Nucleus accumbens (tissue), 56 donors: ENCODE measurements around the gene MMP21.

Source experiments
- DNase-seq, 56 donors: peaks; one replicate each; lab custom pipeline; 2025; lab: John Stamatoyannopoulos, UW

Gene MMP21

GRCh38 chr10:125792342-125793300 lies 17.0 kb upstream of the MMP21 start:
- DNase-seq = no peak

GRCh38 chr10:125788156-125789034 lies 12.8 kb upstream of the MMP21 start:
- DNase-seq = no peak

DNA sequence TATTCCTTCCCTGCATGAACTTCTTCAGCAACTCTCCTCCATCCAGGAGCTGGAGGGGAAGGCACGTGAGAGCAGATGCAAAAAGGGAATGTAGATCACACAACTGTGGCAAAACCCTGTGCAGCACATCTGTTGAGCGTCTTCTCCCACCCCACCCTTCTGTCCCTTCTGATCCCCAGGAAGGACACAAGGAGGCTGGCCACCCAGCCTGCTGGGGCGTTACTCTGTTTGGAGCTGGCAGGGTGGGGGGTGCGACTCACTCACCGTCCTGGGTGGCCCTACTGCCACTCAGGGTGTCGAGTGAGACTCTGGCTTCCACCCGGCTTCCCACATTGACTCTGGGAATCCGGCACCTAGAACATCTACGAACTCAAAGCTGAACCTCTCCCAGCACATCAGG lies 10.2 kb upstream of the MMP21 start:
- no peak for DNase-seq

- no peak for DNase-seq
Observed at GRCh38 chr10:125783957-125784356, 8.3 kb upstream of the MMP21 start.

- DNase-seq = no peak
Observed at GRCh38 chr10:125783408-125783807, 7.8 kb upstream of the MMP21 start.

GRCh38 chr10:125782616-125783015 lies 7.0 kb upstream of the MMP21 start:
- no peak for DNase-seq

- no peak for DNase-seq
Observed at GRCh38 chr10:125782054-125782453, 6.4 kb upstream of the MMP21 start.

GRCh38 chr10:125781374-125781773 lies 5.8 kb upstream of the MMP21 start:
- DNase-seq = no peak

DNA sequence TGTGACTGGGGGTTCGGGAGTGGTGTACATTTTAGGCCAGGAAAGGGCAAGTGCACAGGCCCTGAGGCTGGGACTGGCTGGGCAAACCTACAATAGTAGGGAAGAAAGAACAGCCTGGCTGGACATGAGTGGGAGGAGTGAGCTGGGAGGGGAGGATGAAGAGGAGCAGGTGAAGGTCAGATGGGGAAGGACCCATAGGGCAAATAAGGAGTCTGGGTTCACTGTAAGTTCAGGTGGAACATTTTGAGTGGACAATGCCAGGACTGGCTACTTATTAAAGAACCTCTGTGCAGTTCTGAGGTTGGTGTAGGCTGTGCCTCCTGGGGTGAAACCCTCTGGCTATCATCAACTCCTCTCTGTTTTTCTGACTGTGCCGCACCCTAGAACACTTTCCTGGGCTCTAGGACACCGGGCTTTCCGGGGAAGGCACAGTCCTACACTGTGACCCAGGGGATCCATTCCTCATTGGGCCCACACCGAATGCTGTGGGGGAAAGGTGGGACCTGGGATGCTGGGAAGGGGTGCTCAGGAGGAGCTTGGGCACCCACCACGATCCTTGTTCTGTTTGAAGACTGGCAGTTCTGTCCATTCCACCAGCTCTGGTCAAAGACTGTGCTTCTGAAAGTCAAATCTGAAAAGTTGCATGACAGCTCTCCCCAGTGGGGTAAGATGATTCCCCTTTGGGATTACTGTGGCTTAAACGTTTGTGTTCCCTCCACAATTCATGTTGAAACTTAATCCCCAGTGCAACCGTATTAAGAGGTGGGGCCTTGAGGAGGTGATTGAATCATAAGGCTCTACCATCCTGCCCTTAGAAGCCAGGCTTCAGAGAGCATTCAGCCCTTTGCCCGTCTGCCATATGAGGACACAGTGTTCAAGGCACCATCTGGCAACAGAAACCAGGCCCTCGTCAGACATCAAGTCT lies 4.0 kb upstream of the MMP21 start:
- DNase-seq = no peak

DNA sequence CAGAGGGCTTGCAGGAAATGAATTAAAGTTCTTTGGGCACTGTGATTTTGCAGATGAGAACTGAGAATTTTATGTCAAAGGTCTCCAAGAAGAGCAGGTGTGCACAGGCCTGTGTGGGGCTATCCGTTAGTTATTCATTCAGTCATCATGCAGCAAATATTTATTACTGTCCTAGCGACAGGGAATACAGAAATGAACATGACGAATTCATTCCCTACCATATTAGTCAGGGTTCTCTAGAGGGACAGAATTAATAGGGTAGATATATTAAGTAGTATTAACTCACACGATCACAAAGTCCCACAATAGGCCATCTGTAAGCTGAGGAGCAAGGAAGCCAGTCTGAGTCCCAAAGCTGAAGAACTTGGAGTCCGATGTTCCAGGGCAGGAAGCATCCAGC lies 2.9 kb upstream of the MMP21 start:
- no peak for DNase-seq

- DNase-seq = no peak
Observed at GRCh38 chr10:125777806-125778205, 2.2 kb upstream of the MMP21 start.

- no peak for DNase-seq
Observed at GRCh38 chr10:125774581-125775191, 935 bp downstream of the MMP21 start.

DNA sequence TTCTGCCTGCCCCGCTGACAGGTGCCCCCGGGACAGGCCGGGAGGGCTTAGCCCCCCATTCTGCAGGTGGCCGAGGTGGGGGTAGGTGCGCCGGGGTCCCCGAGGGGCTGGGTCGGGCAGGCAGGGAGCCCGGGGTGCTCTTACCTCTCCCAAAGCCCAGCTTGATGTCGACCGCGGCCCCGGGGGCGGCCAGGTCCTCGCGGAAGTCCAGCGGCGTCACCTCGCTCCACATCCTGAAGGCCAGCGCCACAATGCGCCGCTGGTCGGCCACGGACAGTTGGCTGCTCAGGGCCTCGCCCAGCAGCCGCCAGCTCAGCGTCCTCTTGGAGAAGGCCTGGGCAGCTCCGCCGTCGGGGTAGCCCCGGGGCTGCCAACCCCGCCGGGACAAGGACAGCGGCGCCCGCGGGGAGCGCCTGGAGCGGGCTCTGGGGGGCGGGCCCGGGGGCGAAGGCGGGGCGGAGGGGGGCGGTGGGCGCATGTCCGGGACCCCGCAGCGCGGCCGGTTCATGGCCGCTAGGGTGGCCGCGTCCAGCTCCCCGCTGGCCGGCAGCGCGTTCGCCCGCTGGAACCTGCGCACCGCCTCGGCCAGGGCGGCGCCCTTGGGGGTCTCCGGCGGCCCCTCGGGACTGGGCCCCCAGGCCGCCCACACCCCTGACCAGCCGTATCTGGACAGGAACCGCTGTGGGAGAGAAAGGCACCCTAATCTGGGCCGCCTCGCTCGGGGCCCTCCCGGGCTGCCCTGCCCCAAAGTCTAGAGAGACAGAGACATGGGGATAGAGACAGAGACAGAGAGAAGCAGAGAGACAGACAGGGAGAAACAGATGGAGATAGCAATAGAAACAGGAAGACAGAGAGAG lies 1.7 kb downstream of the MMP21 start:
- DNase-seq = no peak

DNA sequence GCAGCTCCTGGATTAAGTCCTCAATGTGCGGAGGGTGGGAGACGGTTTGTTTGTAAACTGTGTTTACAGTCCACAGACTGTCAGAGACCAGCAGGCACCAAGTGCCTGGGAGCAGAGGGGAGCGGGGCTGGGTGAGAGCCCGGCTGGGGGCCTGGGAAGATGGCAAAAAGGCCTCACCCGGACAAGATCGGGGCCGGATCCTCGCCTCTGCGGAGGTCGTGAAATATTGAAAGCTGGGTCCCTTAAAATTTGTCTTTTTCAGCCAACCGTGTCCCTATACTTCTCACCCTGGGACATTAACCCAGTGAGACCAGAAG lies 2.8 kb downstream of the MMP21 start:
- DNase-seq = no peak

GRCh38 chr10:125772112-125772863 lies 3.3 kb downstream of the MMP21 start:
- no peak for DNase-seq

DNA sequence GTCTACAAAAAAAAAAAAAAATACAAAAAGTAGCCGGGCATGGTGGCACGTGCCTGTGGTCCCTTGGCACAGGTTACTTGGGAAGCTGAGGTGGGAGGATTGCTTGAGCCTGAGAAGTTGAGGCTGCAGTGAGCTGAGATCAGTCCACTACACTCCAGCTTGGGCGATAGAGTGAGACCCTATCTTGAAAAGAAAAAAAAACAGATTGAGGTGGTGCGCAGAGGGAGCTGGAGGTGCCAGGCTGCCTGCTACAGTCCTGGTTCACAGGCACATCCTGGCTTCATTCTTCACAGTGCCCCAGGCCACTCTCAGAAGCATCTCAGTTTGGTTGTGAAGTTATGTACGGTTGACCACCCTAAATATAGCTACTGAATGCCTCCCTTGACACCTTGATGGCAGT lies 4.8 kb downstream of the MMP21 start:
- no peak for DNase-seq

- DNase-seq = no peak
Observed at GRCh38 chr10:125769175-125769574, 6.4 kb downstream of the MMP21 start.

- DNase-seq = peak in 2 of 56 donors; percentile 7 to 23
Observed at GRCh38 chr10:125768219-125768855, 7.3 kb downstream of the MMP21 start.
